Thymus (tissue), 11 donors: ENCODE results near the gene ZNF581. TPM values are rescaled to one million over a fixed set of nuclear protein-coding genes. Genes with fewer than 3 reads are reported as not detected.

ENCODE experiments used
- DNase-seq, 9 donors: peaks; one replicate each; pipeline ENCODE4 v3.0.0-alpha.2; 2013; ENCODE audit warnings: low spot score in 9 of 9, low read depth in 6 of 9, missing footprints in 1 of 9
- H3K27ac ChIP-seq, 2 donors: one replicate each; pipeline ENCODE4 v1.5.1; 2013; ENCODE audit warnings: control low read depth in 1 of 2, low read depth in 1 of 2, low read length in 1 of 2, mild to moderate bottlenecking in 1 of 2, moderate library complexity in 1 of 2
- H3K27me3 ChIP-seq, 2 donors: one replicate each; pipeline ENCODE4 v1.5.1; 2013; ENCODE audit warnings: low read length in 1 of 2; ENCODE audit not compliant: control insufficient read depth in 2 of 2, insufficient read depth in 1 of 2
- H3K36me3 ChIP-seq, 2 donors: one replicate each; pipeline ENCODE4 v1.5.1; 2013; ENCODE audit warnings: low read length in 1 of 2, mild to moderate bottlenecking in 1 of 2, moderate library complexity in 1 of 2; ENCODE audit not compliant: control insufficient read depth in 2 of 2, insufficient read depth in 2 of 2
- H3K4me1 ChIP-seq, 2 donors: one replicate each; pipeline ENCODE4 v1.5.1; 2013; ENCODE audit warnings: low read length in 2 of 2; ENCODE audit not compliant: control insufficient read depth in 2 of 2, insufficient read depth in 2 of 2
- H3K4me3 ChIP-seq, 2 donors: one replicate each; pipeline ENCODE4 v1.5.1; 2013; ENCODE audit warnings: low read length in 2 of 2, control low read depth in 1 of 2, mild to moderate bottlenecking in 1 of 2
- H3K9me3 ChIP-seq, 2 donors: one replicate each; pipeline ENCODE4 v1.5.1; 2013; ENCODE audit warnings: low read length in 1 of 2, mild to moderate bottlenecking in 1 of 2; ENCODE audit not compliant: control insufficient read depth in 2 of 2, insufficient read depth in 1 of 2
- WGBS: extraction: QIAGEN DNeasy Blood & Tissue Kit; methylation state at CpG from one replicate; pipeline ENCODE4 v1.1.7; 2013; 5-methylcytosine and 5-hydroxymethylcytosine counted together
- polyA plus RNA-seq: library from polyadenylated mRNA; stranded (reverse); fragments of 200-250 nt; gene quantifications from one replicate; pipeline ENCODE4 v1.2.3, GENCODE V29; 2013
- total RNA-seq: library from RNA; stranded (reverse); fragments of 120-200 nt; gene quantifications from one replicate; pipeline ENCODE4 v1.2.4, GENCODE V29; 2013
- donor health status: healthy.

The ZNF581 gene
- total and polyA plus RNA-seq, 2 donors = 19.0 to 22.9 TPM

DNA sequence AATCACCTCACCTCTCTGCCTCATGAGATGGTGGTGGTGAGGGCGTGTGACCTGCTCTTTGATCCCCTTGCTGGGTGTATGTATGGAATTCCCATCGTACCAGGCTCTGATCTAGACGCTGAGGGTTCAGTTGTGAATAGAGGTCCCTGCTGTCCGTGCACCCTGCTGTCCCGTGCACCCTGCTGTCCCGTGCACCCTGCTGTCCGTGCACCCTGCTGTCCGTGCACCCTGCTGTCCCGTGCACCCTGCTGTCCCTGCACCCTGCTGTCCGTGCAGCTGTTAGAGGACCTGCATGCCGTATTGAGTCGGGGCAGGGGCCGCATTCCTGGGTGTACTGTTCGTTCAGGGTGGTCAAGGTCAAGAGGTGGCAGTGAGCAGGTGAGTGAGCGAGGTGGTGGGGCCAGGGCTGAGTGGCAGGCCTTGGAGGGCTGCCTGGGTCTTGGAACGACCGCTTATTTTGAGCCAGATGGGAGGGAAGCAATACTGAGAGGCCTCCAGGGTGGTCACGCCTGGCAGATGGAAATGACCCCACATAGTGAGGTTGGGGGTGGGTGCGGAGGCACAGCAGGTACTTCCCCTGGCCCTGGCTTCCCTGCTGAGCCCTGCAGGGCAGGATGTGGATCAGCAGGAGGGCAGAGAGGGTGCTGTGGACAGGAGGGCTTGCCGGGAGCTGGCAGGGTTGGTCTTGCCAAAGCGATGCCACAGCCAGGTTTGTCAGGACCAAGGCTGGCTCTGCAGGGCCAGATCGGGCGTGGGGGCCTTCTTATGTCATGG is 27.0 kb downstream of the ZNF581 start:
- Histone ChIP-seq H3K4me1 (peaks cover 0 to 6% of the 10 kb centered on the region in 2 donors), H3K27ac (no peak overlapping the region)
- WGBS = 91% methylated on average over 23 of the region's 23 CpGs

DNA sequence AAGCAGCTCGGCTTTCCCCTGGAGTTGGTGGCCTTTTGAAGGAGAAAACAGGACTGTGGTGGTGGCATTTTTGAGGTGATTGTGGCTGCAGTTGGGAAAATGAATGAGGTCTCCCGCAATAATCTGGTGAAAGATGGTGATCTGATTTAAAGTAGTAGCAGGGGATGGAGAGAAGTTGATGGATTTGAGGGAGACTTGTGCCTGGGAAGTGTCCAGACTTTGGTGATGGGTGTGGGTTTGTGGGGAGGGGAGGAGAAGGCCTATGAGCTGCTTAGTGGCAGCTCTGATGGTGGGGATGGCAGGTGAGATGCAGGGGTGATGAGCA is 27.6 kb downstream of the ZNF581 start:
- over 99% methylated on average over 2 of the region's 2 CpGs for WGBS
- H3K9me3 ChIP-seq = no peaks in the 10 kb centered on the region
- H3K27ac ChIP-seq = no peak overlapping the region
- DNase-seq = no peak
- peaks cover 5 to 11% of the 10 kb centered on the region in 2 donors for H3K4me1 ChIP-seq
- no peaks in the 10 kb centered on the region for H3K27me3 ChIP-seq
- H3K4me3 ChIP-seq = no peak overlapping the region
- H3K36me3 ChIP-seq = peaks cover 57 to 61% of the 10 kb centered on the region in 2 donors

More for the DNA sequence above, 27.0 kb downstream of the ZNF581 start:
- Histone ChIP-seq H3K9me3 (no peaks in the 10 kb centered on the region), H3K27me3 (no peaks in the 10 kb centered on the region), H3K36me3 (peaks cover 62 to 65% of the 10 kb centered on the region in 2 donors), H3K4me3 (no peak overlapping the region)
- DNase-seq = no peak

DNA sequence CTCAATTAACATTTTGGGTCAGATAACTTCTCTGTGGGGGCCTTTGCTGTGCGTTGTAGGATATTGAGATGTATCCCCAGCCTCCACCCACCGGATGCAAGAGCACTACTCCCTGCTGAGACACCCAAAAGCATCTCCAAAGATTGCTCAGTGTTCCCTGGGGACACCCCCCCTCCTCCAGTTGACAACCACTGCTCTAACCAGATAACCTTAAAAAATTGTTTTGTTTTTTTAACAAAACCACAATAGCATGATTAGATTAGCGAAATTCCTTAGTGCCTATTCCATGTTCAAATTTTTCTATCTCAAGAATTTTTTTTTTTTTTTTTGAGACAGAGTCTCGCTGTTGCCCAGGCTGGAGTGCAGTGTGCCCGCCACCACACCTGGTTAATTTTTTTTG is 29.0 kb downstream of the ZNF581 start:
- H3K27me3 ChIP-seq = no peaks in the 10 kb centered on the region
- peaks cover 15 to 19% of the 10 kb centered on the region in 2 donors for H3K4me1 ChIP-seq
- DNase-seq = no peak
- 96% methylated on average over 5 of the region's 5 CpGs for WGBS
- H3K9me3 ChIP-seq = no peaks in the 10 kb centered on the region
- H3K36me3 ChIP-seq = peaks cover 43 to 48% of the 10 kb centered on the region in 2 donors
- H3K27ac ChIP-seq = no peak overlapping the region
- H3K4me3 ChIP-seq = no peak overlapping the region

DNA sequence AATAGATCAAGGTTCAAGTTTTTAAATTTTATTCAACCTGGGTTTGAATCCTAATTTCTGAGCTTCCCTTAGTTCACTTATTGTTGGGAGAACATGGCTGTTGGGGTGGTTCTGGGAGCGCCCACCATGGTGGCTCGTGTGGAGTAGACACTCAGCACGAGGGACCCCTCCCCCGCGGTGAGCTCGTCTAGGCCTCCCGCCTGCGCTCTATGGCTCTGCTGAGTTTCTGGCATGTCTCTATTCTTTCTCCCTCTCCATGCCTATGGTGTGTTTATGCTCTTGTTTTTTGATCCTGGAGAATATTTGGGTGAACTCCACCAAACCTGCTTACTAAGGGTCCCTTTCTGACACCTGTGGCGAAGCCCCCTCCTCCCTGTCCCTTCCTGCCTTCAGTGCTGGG is 30.0 kb downstream of the ZNF581 start:
- Histone ChIP-seq H3K4me1 (peaks cover 15 to 19% of the 10 kb centered on the region in 2 donors), H3K27ac (no peak overlapping the region), H3K27me3 (no peaks in the 10 kb centered on the region), H3K9me3 (no peaks in the 10 kb centered on the region), H3K4me3 (no peak overlapping the region), H3K36me3 (peaks cover 39 to 48% of the 10 kb centered on the region in 2 donors)
- 94% methylated on average over 9 of the region's 9 CpGs for WGBS
- no peak for DNase-seq

GRCh38 chr19:55673889-55674288 is 30.4 kb downstream of the ZNF581 start:
- peaks cover 15 to 19% of the 10 kb centered on the region in 2 donors for H3K4me1 ChIP-seq
- no peaks in the 10 kb centered on the region for H3K27me3 ChIP-seq
- H3K36me3 ChIP-seq = peaks cover 39 to 48% of the 10 kb centered on the region in 2 donors
- H3K9me3 ChIP-seq = no peaks in the 10 kb centered on the region
- H3K27ac ChIP-seq = no peak overlapping the region
- 96% methylated on average over 15 of the region's 15 CpGs for WGBS
- H3K4me3 ChIP-seq = no peak overlapping the region
- DNase-seq = no peak

GRCh38 chr19:55674459-55674840 is 31.0 kb downstream of the ZNF581 start:
- H3K4me1 ChIP-seq = peaks cover 15 to 19% of the 10 kb centered on the region in 2 donors

DNA sequence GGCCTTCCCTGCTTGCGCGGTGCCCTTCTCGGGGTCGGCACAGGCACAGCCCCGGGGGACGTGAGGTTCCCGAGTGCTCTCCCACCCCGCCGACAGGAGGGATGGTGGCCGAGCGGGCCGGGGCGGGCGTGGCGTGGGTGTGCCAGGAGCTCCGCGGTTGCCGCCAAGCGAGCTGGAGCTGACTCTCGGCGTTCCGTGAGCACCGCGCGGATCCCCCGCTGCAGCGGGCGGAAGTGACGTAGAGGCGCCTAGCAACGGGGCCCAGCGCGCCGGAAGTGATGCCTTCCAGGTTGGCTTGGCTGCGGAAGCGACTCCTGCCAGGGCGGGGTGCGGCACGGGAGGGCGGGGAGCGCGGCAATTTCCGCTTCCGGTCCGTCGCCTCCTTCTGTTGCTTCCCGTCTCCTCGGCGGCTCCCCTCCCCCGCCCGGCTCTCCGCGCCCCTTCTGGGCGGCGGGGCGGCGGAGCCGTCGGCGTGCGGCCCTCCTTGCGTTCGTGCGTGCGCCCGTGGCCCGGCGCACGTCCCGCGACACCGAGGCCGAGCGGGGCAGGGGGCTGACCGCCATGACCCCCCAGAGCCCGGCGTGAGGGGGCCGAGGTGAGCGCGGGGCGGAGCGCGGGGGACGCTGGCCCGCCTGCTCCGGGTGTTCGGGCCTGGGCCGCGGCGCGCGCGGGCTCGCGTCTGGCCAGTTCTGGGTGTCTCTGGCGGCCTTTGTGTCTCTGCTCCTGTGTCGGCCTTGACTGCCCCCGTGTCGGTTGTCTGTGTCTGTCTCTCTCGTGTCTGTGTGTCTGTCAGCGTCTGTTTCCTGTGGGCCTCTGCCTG is 31.6 kb downstream of the ZNF581 start, which contains the start of gene EPN1:
Gene EPN1 (plus strand): TSS at position 386 of the 820 bp plus-strand sequence. CDS start 3,402 bp downstream, outside the sequence.
- Histone ChIP-seq H3K4me3 (peak within 1 kb of the TSS; percentile 71 to 95), H3K4me1 (peaks cover 15 to 19% of the 10 kb centered on the region in 2 donors), H3K36me3 (peaks cover 38 to 48% of the 10 kb centered on the region in 2 donors), H3K27ac (peak within 1 kb of the TSS; percentile 32 to 90), H3K9me3 (no peaks in the 10 kb centered on the region), H3K27me3 (no peaks in the 10 kb centered on the region)
- 2% methylated on average over 101 of the region's 101 CpGs for WGBS
- peak; percentile 87 to 97 (median 93) for DNase-seq

More at GRCh38 chr19:55674459-55674840, 31.0 kb downstream of the ZNF581 start:
- Histone ChIP-seq H3K27ac (peak overlapping the region; percentile 18 to 49), H3K4me3 (peak overlapping the region; percentile 36 to 95), H3K36me3 (peaks cover 39 to 48% of the 10 kb centered on the region in 2 donors), H3K9me3 (no peaks in the 10 kb centered on the region), H3K27me3 (no peaks in the 10 kb centered on the region)
- no peak for DNase-seq
- 61% methylated on average over 17 of the region's 17 CpGs for WGBS

DNA sequence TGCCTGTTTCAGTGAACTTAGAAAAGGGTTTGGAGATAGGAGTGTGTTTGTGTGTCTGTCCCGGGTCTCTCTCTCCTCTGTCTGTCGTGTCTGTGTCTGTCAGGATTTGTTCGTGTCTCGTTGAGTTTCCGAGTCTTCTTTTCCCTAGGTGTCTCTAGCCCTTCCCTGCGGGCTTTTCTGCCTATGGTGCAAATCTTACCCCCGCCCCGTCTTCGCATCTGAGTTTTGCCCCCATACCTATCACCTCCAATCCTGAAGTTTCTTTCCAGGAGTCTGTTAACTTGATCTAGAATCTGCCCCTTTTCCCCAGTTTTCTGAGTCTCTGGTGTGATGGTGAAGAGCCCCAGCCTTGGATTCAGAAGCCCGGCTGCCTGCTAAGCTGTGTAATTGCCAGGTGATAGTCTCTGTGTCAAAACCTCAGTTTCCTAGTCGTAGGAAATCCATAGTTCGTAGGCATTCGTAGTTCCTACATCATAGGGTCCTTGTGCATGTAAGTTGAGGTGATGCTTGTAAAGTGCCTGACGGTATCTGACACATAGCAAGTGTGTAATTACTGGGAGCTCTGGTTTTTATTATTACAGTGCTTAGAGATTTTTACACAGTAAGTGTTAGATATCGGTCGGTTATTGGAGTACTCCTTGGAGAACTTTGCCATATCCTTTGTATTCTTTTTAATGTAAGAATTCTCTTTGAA is 32.4 kb downstream of the ZNF581 start:
- H3K4me1 ChIP-seq = peaks cover 15 to 19% of the 10 kb centered on the region in 2 donors
- no peaks in the 10 kb centered on the region for H3K27me3 ChIP-seq
- H3K9me3 ChIP-seq = no peaks in the 10 kb centered on the region
- peak overlapping the region; percentile 71 to 95 for H3K4me3 ChIP-seq
- H3K27ac ChIP-seq = peak overlapping the region; percentile 17 to 90
- WGBS = 23% methylated on average over 16 of the region's 16 CpGs
- H3K36me3 ChIP-seq = peaks cover 35 to 47% of the 10 kb centered on the region in 2 donors
- no peak for DNase-seq
